Measurements from ENCODE around the gene TECPR2.

TECPR2 gene

DNA sequence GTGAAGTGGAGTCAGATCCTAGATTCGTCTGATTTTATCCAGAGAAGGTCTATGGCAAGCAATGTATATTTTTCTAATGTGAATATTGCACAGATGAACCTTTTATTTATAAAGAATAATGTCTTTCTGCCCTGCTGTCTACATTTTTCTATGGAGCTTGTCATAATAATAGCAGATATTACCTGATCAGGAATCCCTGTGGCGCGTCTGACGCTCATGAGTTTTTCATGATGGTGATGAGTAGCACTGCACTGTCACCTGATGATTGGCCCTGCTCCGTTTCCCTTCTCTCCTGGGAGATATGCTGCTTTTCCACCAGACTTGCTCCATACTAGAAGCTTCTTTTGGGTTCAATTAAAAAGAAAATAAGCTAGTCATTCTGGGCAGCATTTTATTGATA, 20.5 kb upstream of the TECPR2 start:
- H3K4me3 ChIP-seq (ENCODE audit: low read depth, low read length) = no peak overlapping the region
- CTCF ChIA-PET = interaction anchor here (1.9 kb wide), 1 partner anchor 20 kb away, joined by 6 read pairs; no protein-coding TSS in a partner anchor
- POLR2A ChIA-PET = interaction anchor here (0.7 kb wide), 1 partner anchor 236 kb away, joined by 3 read pairs; no protein-coding TSS in a partner anchor
- TF ChIP-seq, protein P1, sequence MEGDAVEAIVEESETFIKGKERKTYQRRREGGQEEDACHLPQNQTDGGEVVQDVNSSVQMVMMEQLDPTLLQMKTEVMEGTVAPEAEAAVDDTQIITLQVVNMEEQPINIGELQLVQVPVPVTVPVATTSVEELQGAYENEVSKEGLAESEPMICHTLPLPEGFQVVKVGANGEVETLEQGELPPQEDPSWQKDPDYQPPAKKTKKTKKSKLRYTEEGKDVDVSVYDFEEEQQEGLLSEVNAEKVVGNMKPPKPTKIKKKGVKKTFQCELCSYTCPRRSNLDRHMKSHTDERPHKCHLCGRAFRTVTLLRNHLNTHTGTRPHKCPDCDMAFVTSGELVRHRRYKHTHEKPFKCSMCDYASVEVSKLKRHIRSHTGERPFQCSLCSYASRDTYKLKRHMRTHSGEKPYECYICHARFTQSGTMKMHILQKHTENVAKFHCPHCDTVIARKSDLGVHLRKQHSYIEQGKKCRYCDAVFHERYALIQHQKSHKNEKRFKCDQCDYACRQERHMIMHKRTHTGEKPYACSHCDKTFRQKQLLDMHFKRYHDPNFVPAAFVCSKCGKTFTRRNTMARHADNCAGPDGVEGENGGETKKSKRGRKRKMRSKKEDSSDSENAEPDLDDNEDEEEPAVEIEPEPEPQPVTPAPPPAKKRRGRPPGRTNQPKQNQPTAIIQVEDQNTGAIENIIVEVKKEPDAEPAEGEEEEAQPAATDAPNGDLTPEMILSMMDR (IDR thresholded peaks at IDR 0.05; ENCODE audit: insufficient read depth, low read length, missing control alignments) = no peak
- DNase-seq (ENCODE audit: low read depth, low spot score) = no peak

- CTCF ChIA-PET = interaction anchor here (0.9 kb wide), 1 partner anchor 18 kb away, joined by 3 read pairs; the partner anchor contains the start of genes CINP and TECPR2
- no peak for DNase-seq (ENCODE audit: low read depth, low spot score)
- TF ChIP-seq, protein P1 (IDR thresholded peaks at IDR 0.05; ENCODE audit: insufficient read depth, low read length, missing control alignments) = no peak
- POLR2A ChIA-PET = no interaction called here
- no peak overlapping the region for H3K4me3 ChIP-seq (ENCODE audit: low read depth, low read length)
Measured at GRCh38 chr14:102344084-102344483, 18.7 kb upstream of the TECPR2 start.

GRCh38 chr14:102344485-102344884, 18.3 kb upstream of the TECPR2 start:
- CTCF ChIA-PET = interaction anchor here (0.9 kb wide), 1 partner anchor 18 kb away, joined by 3 read pairs; the partner anchor contains the start of genes CINP and TECPR2
- TF ChIP-seq, protein P1 (IDR thresholded peaks at IDR 0.05; ENCODE audit: insufficient read depth, low read length, missing control alignments) = no peak
- no peak for DNase-seq (ENCODE audit: low read depth, low spot score)
- no peak overlapping the region for H3K4me3 ChIP-seq (ENCODE audit: low read depth, low read length)
- POLR2A ChIA-PET = interaction anchor here (0.7 kb wide), 1 partner anchor 32 kb away, joined by 3 read pairs; no protein-coding TSS in a partner anchor

GRCh38 chr14:102345232-102345631, 17.5 kb upstream of the TECPR2 start:
- CTCF ChIA-PET = interaction anchor here (0.9 kb wide), 1 partner anchor 17 kb away, joined by 3 read pairs; the partner anchor contains the start of genes CINP and TECPR2

DNA sequence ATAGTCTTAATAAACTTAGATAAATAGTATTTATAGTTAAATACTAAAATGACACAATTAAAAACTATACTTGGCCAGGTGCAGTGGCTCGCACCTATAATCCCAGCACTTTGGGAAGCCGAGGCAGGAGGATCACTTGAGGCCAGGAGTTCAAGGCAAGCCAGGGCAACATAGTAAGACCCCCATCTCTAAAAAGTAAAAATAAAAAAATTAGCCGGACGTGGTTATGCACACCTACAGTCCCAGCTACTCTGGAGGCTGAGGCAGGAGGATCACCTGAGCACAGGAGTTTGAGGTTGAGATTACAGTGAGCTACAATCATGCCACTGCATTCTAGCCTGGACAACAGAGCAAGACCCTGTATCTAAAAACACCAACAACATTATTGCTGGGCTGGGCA, 16.1 kb upstream of the TECPR2 start:
- TF ChIP-seq, protein P1 (IDR thresholded peaks at IDR 0.05; ENCODE audit: insufficient read depth, low read length, missing control alignments) = no peak
- POLR2A ChIA-PET = no interaction called here
- CTCF ChIA-PET = no interaction called here
- no peak overlapping the region for H3K4me3 ChIP-seq (ENCODE audit: low read depth, low read length)
- no peak for DNase-seq (ENCODE audit: low read depth, low spot score)

More at GRCh38 chr14:102345232-102345631, 17.5 kb upstream of the TECPR2 start:
- DNase-seq (ENCODE audit: low read depth, low spot score) = no peak
- H3K4me3 ChIP-seq (ENCODE audit: low read depth, low read length) = no peak overlapping the region
- POLR2A ChIA-PET = no interaction called here
- TF ChIP-seq, protein P1 (IDR thresholded peaks at IDR 0.05; ENCODE audit: insufficient read depth, low read length, missing control alignments) = no peak

DNA sequence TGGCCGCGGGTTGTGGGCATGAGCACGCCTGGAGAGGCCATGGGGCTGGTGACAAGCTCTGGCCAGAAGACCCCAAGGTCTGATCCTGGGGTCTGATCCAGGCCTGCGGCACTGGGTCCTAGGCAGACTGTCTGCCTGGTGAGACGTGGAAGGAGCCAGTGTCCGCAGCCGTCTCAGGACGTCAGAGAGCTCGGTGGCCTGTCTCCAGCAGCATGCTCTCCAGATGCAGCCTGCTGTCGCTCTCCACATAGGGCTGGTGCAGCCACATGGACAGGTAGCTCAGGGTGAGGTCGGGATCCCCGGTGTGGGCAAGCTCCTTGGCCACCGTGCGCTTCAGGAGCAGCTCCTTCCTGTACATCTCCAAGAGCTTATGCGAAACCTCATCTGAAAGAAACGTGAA, 14.4 kb upstream of the TECPR2 start:
- POLR2A ChIA-PET = no interaction called here
- DNase-seq (ENCODE audit: low read depth, low spot score) = no peak
- no peak overlapping the region for H3K4me3 ChIP-seq (ENCODE audit: low read depth, low read length)
- CTCF ChIA-PET = interaction anchor here (1.2 kb wide), 1 partner anchor 14 kb away, joined by 3 read pairs; the partner anchor contains the start of genes CINP and TECPR2
- TF ChIP-seq, protein P1 (IDR thresholded peaks at IDR 0.05; ENCODE audit: insufficient read depth, low read length, missing control alignments) = no peak

Measured in AG04449 (cell line).